ENCODE data around the gene FOXRED2. TPM values are rescaled to one million over a fixed set of nuclear protein-coding genes. Genes with fewer than 3 reads are reported as not detected.

Gene FOXRED2
- total RNA-seq, 1 experiment from 2014 or later, result 34.4 TPM

GRCh38 chr22:36469094-36469710 lies 37.6 kb downstream of the FOXRED2 start:
- Histone ChIP-seq H4K8ac (replicated peaks; ENCODE audit: insufficient read length, low read depth, low read length) (no peak overlapping the region), H3K27me3 (ENCODE audit: insufficient read depth, low read length) (no peaks in the 10 kb centered on the region), H2BK120ac (ENCODE audit: low read depth, low read length, poor library complexity, severe bottlenecking) (no peak overlapping the region), H2BK20ac (ENCODE audit: low read depth, low read length, poor library complexity, severe bottlenecking) (no peak overlapping the region), H4K20me1 (ENCODE audit: control insufficient read depth, insufficient read depth, insufficient read length) (no peaks in the 10 kb centered on the region), H3K79me2 (ENCODE audit: insufficient read depth, low read length) (no peaks in the 10 kb centered on the region), H3K14ac (ENCODE audit: insufficient read depth, low read length) (no peak overlapping the region), H3K23me2 (ENCODE audit: insufficient read length, low read depth, low read length, poor library complexity, severe bottlenecking) (no peaks in the 10 kb centered on the region), H3K18ac (ENCODE audit: insufficient read length, low read depth, low read length) (no peak overlapping the region), H2BK15ac (ENCODE audit: low read depth, low read length) (no peak overlapping the region), H3K9me3 (ENCODE audit: control insufficient read depth, low read depth, low read length) (no peaks in the 10 kb centered on the region), H3K23ac (ENCODE audit: insufficient read length, low read depth, low read length) (no peak overlapping the region), H3K27ac (ENCODE audit: insufficient read length, low read depth, low read length) (no peak overlapping the region), H2BK12ac (ENCODE audit: insufficient read length, low read depth, low read length) (no peak overlapping the region), H3K4me2 (ENCODE audit: insufficient read depth, insufficient read length, low read length) (no peak overlapping the region), H3K4me1 (ENCODE audit: insufficient read depth, low read length) (no peaks in the 10 kb centered on the region), H4K91ac (ENCODE audit: insufficient read length, low read depth, low read length) (no peak overlapping the region), H3K4ac (ENCODE audit: low read depth, low read length) (no peak overlapping the region), H3K9ac (ENCODE audit: extremely low read depth, insufficient read length, low read length) (no peak overlapping the region), H4K5ac (ENCODE audit: insufficient read length, low read depth, low read length) (no peak overlapping the region), H2AK5ac (ENCODE audit: insufficient read length, low read length) (no peak overlapping the region), H3K79me1 (ENCODE audit: insufficient read depth, low read depth, low read length, poor library complexity, severe bottlenecking) (no peaks in the 10 kb centered on the region), H2AFZ (ENCODE audit: low read length) (no peak overlapping the region), H3T11ph (ENCODE audit: low read length) (no peak overlapping the region), H3K56ac (ENCODE audit: insufficient read length, low read depth, low read length) (no peak overlapping the region), H2BK5ac (ENCODE audit: insufficient read length, low read length) (no peak overlapping the region)
- no CpG with 5 or more reads among the region's 14 CpGs for WGBS (ENCODE audit: extremely low coverage, insufficient read length, low lambda C conversion rate)
- peak overlapping the region in 2 of 3 experiments; percentile 18 to 34; a peak in 2 of 7 replicates for H3K27ac Mint-ChIP-seq
- H3K9me3 Mint-ChIP-seq, result no peaks in the 10 kb centered on the region
- TF ChIP-seq CTCF (conservative IDR thresholded peaks at IDR 0.05), result no peak
- no peak for DNase-seq
- H3K36me3 Mint-ChIP-seq (ENCODE audit: insufficient read depth in 1 of 3, low read depth in 3 of 3), result peaks cover 0 to 27% (median 26%) of the 10 kb centered on the region in 3 experiments; a peak in 5 of 7 replicates
- H3K4me3 Mint-ChIP-seq, result no peak overlapping the region
- H3K4me1 Mint-ChIP-seq, result peaks cover 4% of the 10 kb centered on the region in 2 experiments; a peak in 3 of 4 replicates
- H3K27me3 Mint-ChIP-seq (ENCODE audit: low read depth), result no peaks in the 10 kb centered on the region

All from H9 (cell line).